NB4 (cell line): Measurements from ENCODE around the gene ADGRG2.

Source experiments
- DNase-seq: peaks from one replicate; pipeline ENCODE4 v3.0.0; 2010; ENCODE audit warnings: low read depth
- H3K4me3 ChIP-seq: one replicate; pipeline ENCODE4 v1.5.1; 2011; ENCODE audit warnings: mild to moderate bottlenecking, low read depth, low read length, moderate library complexity
- MYC ChIP-seq: IDR thresholded peaks from 2 replicates; pipeline ENCODE4 v1.6.1; 2011; ENCODE audit warnings: low read depth, low read length
- POLR2A ChIP-seq: IDR thresholded peaks from 2 replicates; pipeline ENCODE4 v1.6.1; 2011; ENCODE audit warnings: mild to moderate bottlenecking; ENCODE audit not compliant: insufficient read length; ENCODE audit errors: extremely low read depth
- TF ChIP-seq, protein P1 (sequence below): IDR thresholded peaks from one replicate; pipeline ENCODE4 v1.5.1; 2012; ENCODE audit warnings: low read depth, low read length
- TF ChIP-seq, protein P2 (sequence below): IDR thresholded peaks from 2 replicates; pipeline ENCODE4 v1.6.1; 2011; ENCODE audit warnings: low read depth, low read length

Gene ADGRG2, protein sequence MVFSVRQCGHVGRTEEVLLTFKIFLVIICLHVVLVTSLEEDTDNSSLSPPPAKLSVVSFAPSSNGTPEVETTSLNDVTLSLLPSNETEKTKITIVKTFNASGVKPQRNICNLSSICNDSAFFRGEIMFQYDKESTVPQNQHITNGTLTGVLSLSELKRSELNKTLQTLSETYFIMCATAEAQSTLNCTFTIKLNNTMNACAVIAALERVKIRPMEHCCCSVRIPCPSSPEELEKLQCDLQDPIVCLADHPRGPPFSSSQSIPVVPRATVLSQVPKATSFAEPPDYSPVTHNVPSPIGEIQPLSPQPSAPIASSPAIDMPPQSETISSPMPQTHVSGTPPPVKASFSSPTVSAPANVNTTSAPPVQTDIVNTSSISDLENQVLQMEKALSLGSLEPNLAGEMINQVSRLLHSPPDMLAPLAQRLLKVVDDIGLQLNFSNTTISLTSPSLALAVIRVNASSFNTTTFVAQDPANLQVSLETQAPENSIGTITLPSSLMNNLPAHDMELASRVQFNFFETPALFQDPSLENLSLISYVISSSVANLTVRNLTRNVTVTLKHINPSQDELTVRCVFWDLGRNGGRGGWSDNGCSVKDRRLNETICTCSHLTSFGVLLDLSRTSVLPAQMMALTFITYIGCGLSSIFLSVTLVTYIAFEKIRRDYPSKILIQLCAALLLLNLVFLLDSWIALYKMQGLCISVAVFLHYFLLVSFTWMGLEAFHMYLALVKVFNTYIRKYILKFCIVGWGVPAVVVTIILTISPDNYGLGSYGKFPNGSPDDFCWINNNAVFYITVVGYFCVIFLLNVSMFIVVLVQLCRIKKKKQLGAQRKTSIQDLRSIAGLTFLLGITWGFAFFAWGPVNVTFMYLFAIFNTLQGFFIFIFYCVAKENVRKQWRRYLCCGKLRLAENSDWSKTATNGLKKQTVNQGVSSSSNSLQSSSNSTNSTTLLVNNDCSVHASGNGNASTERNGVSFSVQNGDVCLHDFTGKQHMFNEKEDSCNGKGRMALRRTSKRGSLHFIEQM

DNA sequence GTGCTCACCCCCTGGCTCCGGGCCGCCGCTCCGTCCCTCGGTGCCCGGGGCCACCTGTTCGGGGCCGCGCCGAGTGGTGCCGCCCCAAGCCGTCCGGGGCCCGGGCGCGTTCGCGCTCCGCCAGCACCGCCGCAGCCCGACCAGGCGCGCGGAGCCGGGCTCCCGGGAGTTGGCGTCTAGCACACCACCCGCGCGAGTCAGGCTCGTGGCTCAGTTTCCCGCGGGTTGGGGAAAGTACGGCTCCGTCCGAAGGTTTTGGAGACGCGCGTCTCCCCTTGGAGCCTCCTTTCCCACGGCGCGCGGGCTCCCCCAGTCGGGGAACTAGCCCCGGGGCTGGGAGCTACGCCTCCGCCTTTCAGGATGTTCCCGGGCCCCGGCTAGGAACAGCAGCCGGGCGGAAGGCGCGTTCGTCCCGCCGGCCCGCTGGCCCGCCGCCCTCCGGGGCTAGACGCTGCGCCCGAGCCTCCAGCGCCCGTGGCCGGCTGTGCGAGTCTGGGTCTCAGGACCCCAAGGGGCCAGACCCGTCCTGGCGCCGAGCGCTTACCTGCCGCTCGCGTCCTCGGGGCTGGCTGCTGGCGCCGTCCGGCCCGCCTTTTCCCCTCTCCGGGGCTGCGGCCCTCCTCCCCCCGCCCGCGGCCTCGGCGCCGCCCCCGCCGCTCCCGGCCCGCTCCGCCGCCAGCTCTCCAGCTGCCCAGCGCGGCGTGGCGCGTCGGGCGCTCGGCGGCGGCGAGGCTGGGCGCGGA is at the start of gene ADGRG2:
ADGRG2 (minus strand) TSS at position 571 of the 743 bp plus-strand sequence. CDS start 53,634 bp downstream, outside the sequence.
- H3K4me3 ChIP-seq, result no peak within 1 kb of the TSS
- DNase-seq, result no peak
- TF ChIP-seq MYC (no peak), POLR2A (no peak)
- TF ChIP-seq, protein P1, sequence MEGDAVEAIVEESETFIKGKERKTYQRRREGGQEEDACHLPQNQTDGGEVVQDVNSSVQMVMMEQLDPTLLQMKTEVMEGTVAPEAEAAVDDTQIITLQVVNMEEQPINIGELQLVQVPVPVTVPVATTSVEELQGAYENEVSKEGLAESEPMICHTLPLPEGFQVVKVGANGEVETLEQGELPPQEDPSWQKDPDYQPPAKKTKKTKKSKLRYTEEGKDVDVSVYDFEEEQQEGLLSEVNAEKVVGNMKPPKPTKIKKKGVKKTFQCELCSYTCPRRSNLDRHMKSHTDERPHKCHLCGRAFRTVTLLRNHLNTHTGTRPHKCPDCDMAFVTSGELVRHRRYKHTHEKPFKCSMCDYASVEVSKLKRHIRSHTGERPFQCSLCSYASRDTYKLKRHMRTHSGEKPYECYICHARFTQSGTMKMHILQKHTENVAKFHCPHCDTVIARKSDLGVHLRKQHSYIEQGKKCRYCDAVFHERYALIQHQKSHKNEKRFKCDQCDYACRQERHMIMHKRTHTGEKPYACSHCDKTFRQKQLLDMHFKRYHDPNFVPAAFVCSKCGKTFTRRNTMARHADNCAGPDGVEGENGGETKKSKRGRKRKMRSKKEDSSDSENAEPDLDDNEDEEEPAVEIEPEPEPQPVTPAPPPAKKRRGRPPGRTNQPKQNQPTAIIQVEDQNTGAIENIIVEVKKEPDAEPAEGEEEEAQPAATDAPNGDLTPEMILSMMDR, result no peak
- TF ChIP-seq, protein P2, sequence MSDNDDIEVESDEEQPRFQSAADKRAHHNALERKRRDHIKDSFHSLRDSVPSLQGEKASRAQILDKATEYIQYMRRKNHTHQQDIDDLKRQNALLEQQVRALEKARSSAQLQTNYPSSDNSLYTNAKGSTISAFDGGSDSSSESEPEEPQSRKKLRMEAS, result no peak

DNA sequence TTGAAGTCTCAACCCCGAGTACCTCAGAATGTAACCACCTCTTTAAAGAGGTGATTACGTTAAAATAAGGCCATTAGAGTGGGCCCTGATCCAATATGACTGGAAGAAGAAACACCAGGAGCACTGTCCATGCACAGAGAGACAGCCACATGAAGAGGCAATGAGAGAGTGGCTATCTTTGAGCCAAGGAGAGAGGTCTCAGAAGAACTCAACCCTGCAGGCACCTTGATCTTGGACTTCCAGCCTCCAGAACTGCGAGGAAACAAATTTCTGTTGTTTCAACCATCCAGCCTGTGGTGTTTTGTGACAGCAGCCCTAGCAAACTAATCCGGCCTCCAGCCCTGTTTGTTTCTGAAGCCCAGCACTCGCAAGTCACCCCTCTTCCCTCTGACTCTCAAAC is 46.3 kb upstream of the ADGRG2 start:
- H3K4me3 ChIP-seq, result no peak overlapping the region
- TF ChIP-seq, protein P1, result no peak
- TF ChIP-seq, protein P2, result no peak
- TF ChIP-seq MYC (no peak), POLR2A (no peak)
- DNase-seq, result no peak

DNA sequence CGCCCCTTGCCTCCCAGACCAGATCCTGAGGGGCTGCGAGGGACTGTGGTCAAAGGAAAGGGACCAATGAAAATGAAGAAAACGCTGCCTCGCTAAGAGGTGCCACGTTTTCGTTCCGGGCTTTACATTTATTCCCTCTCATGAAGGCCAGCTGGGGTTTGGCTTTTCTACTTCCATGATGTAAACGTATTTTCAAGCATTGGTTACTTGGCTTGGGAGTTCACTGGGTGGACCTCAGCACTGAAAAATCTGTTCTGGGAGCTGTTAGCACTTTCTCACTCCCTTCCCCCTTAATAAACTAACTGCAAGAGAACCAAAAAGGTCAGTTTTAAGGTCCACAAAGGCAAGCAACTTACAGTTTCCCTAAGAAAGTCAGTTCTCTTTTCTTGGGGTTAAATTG is 40.6 kb upstream of the ADGRG2 start:
- TF ChIP-seq, protein P2, result no peak
- TF ChIP-seq POLR2A, result no peak
- DNase-seq, result no peak
- no peak overlapping the region for H3K4me3 ChIP-seq

DNA sequence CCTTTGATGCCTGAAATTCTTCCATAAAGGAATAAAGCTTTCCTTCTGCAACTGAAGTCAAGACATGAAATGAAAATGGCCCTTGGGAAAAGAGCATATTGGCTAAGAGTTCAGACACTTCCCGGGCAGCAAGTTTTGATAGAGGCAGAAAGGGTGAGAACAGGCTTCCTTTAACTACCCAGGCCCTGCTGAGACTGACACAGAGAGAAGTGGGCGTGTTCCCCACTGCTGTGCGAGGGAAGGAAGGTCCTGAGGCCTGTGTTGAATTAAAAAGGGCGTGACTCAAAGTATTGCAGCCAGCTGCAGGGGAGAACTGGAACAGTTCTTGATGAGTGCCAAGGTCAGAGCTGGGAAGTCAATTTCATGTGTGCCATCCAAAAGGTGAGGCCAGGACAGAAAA is 33.9 kb upstream of the ADGRG2 start:
- TF ChIP-seq POLR2A, result no peak
- TF ChIP-seq, protein P1, result no peak
- TF ChIP-seq, protein P2, result no peak
- TF ChIP-seq MYC, result no peak
- no peak overlapping the region for H3K4me3 ChIP-seq
- peak; percentile 15 for DNase-seq

DNA sequence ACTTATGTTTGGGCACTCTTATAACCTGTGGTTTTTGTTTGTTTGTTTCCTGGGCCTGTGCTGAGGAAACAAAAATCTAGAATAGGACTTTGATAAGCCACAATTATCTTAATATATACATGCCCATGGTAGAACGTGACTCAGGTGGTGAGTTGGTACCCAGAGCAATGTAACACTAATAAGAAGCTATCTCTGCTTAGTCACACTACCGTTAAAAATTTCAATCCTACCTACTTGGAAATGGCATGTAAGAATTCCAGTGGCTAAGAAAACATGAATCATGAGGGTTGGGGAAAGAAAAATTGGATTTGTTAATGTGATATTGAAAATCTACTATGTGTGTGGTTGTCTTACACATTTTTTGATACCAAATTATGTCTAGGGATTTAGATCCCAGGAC is 30.5 kb upstream of the ADGRG2 start:
- TF ChIP-seq, protein P1, result no peak
- TF ChIP-seq POLR2A (no peak), MYC (no peak)
- TF ChIP-seq, protein P2, result no peak
- DNase-seq, result no peak
- H3K4me3 ChIP-seq, result no peak overlapping the region
